Tibial nerve (tissue), 4 donors: Measurements from ENCODE around the gene CABYR. TPM values are rescaled to one million over a fixed set of nuclear protein-coding genes. Genes with fewer than 3 reads are reported as not detected.

ENCODE experiments used
- DNase-seq, 2 donors: peaks; one replicate each; pipeline ENCODE4 v3.0.0-alpha.2; 2019; ENCODE audit warnings: low spot score in 2 of 2
- H3K27ac ChIP-seq, 4 donors: fragments of 200-600 bp; sonication (generic) in 3 of 4; one replicate each; pipeline ENCODE4 v1.5.1; 2017 to 2019; ENCODE audit warnings: mild to moderate bottlenecking in 1 of 4
- H3K27me3 ChIP-seq, 2 donors: fragments of 200-600 bp; sonication (generic) in 1 of 2; one replicate each; pipeline versions ENCODE4 v1.5.1 to v1.6.0; 2017 to 2019
- H3K36me3 ChIP-seq, 3 donors: fragments of 200-600 bp; sonication (generic); one replicate each; pipeline ENCODE4 v1.5.1; 2018 to 2019
- H3K4me1 ChIP-seq, 4 donors: fragments of 200-600 bp; sonication (generic) in 3 of 4; one replicate each; pipeline ENCODE4 v1.5.1; 2017 to 2019
- H3K4me3 ChIP-seq, 4 donors: fragments of 200-600 bp; sonication (generic) in 3 of 4; one replicate each; pipeline ENCODE4 v1.5.1; 2017 to 2019; ENCODE audit warnings: mild to moderate bottlenecking in 1 of 4, moderate library complexity in 1 of 4
- H3K9me3 ChIP-seq, 4 donors: fragments of 200-600 bp; sonication (generic) in 3 of 4; one replicate each; pipeline ENCODE4 v1.5.1; 2017 to 2019
- EP300 ChIP-seq, 2 donors: sonication (generic); formaldehyde crosslinking; IDR thresholded peaks; one replicate each; pipeline ENCODE4 v1.6.1; 2017; ENCODE audit warnings: antibody characterized with exemption in 2 of 2, mild to moderate bottlenecking in 1 of 2
- POLR2A ChIP-seq, 2 donors: fragments of 450-650 bp; IDR thresholded peaks; one replicate each; pipeline ENCODE4 v1.6.1; 2017; ENCODE audit warnings: antibody characterized with exemption in 2 of 2, mild to moderate bottlenecking in 2 of 2, moderate library complexity in 2 of 2
- WGBS, 2 donors: methylation state at CpG; one replicate each; pipeline ENCODE4 v1.1.5; 2018; 5-methylcytosine and 5-hydroxymethylcytosine counted together
- total RNA-seq, 4 donors: library from RNA; depleted of rRNA; stranded (reverse); fragments of >200 nt; gene quantifications; one replicate each; pipeline ENCODE4 v1.1.0, GENCODE V29; 2016
- TF ChIP-seq, protein P1 (sequence below), 5 experiments: fragments of 200-600 bp in 3 of 5; fragments of 450-650 bp in 2 of 5; sonication (generic) in 3 of 5; IDR thresholded peaks; one replicate each; pipeline ENCODE4 v1.5.1; 2016 to 2019; ENCODE audit warnings: antibody characterized with exemption in 5 of 5, mild to moderate bottlenecking in 3 of 5, moderate library complexity in 2 of 5

Gene CABYR, protein sequence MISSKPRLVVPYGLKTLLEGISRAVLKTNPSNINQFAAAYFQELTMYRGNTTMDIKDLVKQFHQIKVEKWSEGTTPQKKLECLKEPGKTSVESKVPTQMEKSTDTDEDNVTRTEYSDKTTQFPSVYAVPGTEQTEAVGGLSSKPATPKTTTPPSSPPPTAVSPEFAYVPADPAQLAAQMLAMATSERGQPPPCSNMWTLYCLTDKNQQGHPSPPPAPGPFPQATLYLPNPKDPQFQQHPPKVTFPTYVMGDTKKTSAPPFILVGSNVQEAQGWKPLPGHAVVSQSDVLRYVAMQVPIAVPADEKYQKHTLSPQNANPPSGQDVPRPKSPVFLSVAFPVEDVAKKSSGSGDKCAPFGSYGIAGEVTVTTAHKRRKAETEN
- total RNA-seq, result 1 to 10 TPM in 1 of 4 donors, under 1 TPM in 3; 0.30 to 1.5 (median 0.81) TPM

DNA sequence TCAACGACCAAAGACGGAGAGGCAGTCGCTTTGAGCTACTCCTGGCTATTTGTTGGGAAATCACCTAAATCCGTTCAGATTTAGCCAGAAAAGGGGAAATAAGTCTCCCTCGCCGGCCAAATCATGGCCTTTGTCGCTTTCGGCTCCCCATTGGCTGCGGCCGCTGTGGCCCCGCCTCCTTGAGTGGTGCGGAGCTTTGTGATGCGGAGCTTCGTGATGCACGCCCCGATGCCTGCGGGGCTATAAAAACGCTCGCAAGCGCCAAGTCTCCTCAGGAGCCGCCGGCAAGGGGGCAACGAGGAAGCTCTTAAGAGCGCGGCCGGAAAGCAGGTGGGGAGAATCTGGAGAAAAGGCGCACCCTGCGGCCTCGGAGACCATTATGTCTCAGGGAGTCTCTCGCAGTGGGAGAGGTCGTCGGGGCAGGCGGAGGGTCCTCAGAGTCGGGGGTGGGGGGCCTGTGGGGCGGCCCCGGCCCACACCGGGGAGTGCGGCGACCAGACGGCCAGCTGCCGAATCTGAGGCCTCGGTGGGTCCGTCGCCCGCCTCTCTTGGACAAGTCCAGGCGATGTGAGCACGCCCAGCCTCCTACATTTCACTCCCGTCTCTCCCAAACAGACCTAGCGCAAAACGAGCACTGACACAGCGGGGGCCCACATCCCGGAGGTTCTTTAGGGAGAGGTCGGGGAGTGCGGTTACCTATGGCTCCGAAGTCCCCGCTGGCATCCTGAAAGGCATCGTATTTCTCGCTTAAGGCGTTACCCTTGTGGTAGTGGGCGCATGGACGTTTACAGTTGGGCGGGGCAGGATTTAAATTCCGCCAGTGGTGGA lies at the start of gene CABYR:
Gene CABYR (plus strand): TSS at position 274 of the 828 bp plus-strand sequence. CDS start 4,053 bp downstream, outside the sequence.
- no peaks in the 10 kb centered on the region for H3K27me3 ChIP-seq
- no peaks in the 10 kb centered on the region for H3K36me3 ChIP-seq
- H3K4me3 ChIP-seq, result peak within 1 kb of the TSS; percentile 54 to 77 (median 62)
- no peaks in the 10 kb centered on the region for H3K9me3 ChIP-seq
- peaks cover 0 to 16% (median 2%) of the 10 kb centered on the region in 4 donors for H3K4me1 ChIP-seq
- peak within 1 kb of the TSS in 3 of 4 donors; percentile 31 to 62 (median 48) for H3K27ac ChIP-seq
- WGBS, 2 donors, result 2 to 8% methylated on average over 31 to 44 of the region's 63 CpGs
- TF ChIP-seq, protein P1, sequence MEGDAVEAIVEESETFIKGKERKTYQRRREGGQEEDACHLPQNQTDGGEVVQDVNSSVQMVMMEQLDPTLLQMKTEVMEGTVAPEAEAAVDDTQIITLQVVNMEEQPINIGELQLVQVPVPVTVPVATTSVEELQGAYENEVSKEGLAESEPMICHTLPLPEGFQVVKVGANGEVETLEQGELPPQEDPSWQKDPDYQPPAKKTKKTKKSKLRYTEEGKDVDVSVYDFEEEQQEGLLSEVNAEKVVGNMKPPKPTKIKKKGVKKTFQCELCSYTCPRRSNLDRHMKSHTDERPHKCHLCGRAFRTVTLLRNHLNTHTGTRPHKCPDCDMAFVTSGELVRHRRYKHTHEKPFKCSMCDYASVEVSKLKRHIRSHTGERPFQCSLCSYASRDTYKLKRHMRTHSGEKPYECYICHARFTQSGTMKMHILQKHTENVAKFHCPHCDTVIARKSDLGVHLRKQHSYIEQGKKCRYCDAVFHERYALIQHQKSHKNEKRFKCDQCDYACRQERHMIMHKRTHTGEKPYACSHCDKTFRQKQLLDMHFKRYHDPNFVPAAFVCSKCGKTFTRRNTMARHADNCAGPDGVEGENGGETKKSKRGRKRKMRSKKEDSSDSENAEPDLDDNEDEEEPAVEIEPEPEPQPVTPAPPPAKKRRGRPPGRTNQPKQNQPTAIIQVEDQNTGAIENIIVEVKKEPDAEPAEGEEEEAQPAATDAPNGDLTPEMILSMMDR (IDR thresholded peaks at IDR 0.05), result no peak
- no peak for TF ChIP-seq POLR2A (IDR thresholded peaks at IDR 0.05)
- peak in 1 of 2 donors; percentile 52 for TF ChIP-seq EP300 (IDR thresholded peaks at IDR 0.05)
- peak; percentile 41 to 42 for DNase-seq

DNA sequence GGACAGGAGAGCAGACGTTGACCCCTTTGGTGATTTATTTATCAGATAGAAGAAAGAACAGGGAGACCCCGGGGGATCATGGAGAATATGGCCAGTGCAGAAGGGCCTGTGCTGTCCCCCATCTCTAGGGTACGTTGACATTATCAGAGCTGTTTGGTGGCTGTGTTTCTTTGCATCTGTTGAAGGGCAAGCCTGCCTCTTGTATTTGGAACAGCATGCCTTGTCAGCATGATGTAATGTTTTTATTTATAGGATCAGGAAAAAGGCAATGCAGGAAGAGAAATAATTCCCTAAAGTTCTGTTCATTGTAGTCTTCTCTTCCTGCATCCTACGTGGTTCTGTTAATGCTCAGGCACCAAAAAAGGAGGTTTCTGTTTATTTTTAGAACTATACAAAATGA lies 49.8 kb upstream of the CABYR start:
- 47 to 50% methylated on average over 4 of the region's 4 CpGs for WGBS, 2 donors
- Histone ChIP-seq H3K4me1 (peaks cover 0 to 11% (median 4%) of the 10 kb centered on the region in 4 donors), H3K27me3 (no peaks in the 10 kb centered on the region), H3K27ac (peak overlapping the region in 2 of 4 donors; percentile 26 to 46), H3K4me3 (no peak overlapping the region), H3K9me3 (no peaks in the 10 kb centered on the region), H3K36me3 (peaks cover 0 to 5% (median 0%) of the 10 kb centered on the region in 3 donors)
- TF ChIP-seq, protein P1 (IDR thresholded peaks at IDR 0.05), result no peak
- TF ChIP-seq POLR2A (IDR thresholded peaks at IDR 0.05) (no peak), EP300 (IDR thresholded peaks at IDR 0.05) (no peak)
- DNase-seq, result no peak

DNA sequence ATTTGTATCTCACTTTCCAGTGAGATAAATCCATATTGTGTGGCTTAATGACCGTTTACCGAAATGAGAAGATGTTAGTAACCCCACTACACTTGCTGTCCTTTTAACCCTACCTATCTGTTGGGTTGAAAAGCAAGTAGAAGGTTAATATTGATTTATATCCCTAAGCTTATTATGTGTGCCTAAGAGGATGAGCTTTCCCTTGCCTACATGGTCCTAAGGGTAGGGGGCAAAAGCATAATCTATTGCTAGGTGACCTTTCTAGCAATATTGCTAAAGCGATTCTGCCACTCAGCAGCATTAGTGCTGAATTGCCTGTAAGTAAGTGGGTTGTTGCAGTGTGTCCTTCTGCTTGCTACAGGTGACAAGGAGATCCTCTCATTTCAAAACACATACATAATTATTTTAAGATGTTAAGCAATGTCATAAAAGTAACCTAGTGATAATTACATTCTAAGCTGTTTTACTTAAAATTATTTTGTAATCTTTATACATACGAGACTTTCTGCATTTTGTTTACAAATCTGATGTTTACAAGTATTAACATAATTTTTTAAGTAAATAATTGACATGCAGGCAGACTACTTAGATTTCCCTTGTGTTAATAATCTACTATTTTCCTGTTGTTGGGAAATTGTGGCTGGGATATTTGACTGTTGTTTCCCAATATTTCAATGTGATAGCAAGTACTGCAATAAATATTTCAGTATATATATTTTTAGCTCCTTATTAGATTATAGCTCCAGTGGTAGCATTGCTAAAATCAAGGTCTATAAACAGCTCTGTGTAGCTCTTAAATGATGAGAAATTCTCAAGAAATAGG lies 49.1 kb upstream of the CABYR start:
- WGBS, 2 donors, result 58 to 60% methylated on average over 4 of the region's 4 CpGs
- TF ChIP-seq POLR2A (IDR thresholded peaks at IDR 0.05), result no peak
- TF ChIP-seq EP300 (IDR thresholded peaks at IDR 0.05), result no peak
- TF ChIP-seq, protein P1 (IDR thresholded peaks at IDR 0.05), result no peak
- H3K4me1 ChIP-seq, result peaks cover 0 to 11% (median 4%) of the 10 kb centered on the region in 4 donors
- H3K36me3 ChIP-seq, result peaks cover 0 to under 1% (median 0%) of the 10 kb centered on the region in 3 donors
- H3K9me3 ChIP-seq, result no peaks in the 10 kb centered on the region
- peak overlapping the region in 1 of 4 donors; percentile 26 for H3K27ac ChIP-seq
- DNase-seq, result no peak
- no peak overlapping the region for H3K4me3 ChIP-seq
- no peaks in the 10 kb centered on the region for H3K27me3 ChIP-seq

DNA sequence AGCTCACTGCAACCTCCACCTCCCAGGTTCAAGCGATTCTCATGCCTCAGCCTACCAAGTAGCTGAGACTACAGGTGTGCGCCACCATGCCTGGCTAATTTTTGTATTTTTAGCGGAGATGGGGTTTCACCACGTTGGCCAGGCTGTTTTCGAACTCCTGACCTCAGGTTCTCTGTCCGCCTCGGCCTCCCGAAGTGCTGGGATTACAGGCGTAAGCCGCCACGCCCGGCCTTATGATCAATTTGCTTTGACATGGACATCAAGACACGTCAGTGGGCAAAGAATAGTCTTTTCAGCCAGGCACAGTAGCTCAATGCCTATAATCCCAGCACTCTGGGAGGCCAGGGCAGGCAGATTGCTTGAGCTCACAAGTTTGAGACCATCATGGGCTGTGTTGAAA lies 48.0 kb upstream of the CABYR start:
- TF ChIP-seq EP300 (IDR thresholded peaks at IDR 0.05) (no peak), POLR2A (IDR thresholded peaks at IDR 0.05) (no peak)
- TF ChIP-seq, protein P1 (IDR thresholded peaks at IDR 0.05), result no peak
- Histone ChIP-seq H3K9me3 (no peaks in the 10 kb centered on the region), H3K4me1 (peaks cover 0 to 11% (median 4%) of the 10 kb centered on the region in 4 donors), H3K27ac (no peak overlapping the region), H3K27me3 (no peaks in the 10 kb centered on the region), H3K36me3 (peaks cover 0 to 10% (median 0%) of the 10 kb centered on the region in 3 donors), H3K4me3 (no peak overlapping the region)
- 96% methylated on average over 13 of the region's 13 CpGs for WGBS, 2 donors
- no peak for DNase-seq
